IMR-90 (cell line): ENCODE data around the gene ZNF3. TPM values are rescaled to one million over a fixed set of nuclear protein-coding genes. Genes with fewer than 3 reads are reported as not detected.

Source experiments
- ATAC-seq: fragments of 200-7000 bp; cut with Tn5 transposase; 2 replicates; pipeline ENCODE4 v1.9.1; 2020; ENCODE audit warnings: low read depth, mild to moderate bottlenecking, moderate library complexity
- BruUV-seq: library from RNA; stranded (reverse); fragments of 400-500 nt; replicated peaks from 2 replicates; lab custom pipeline; 2021; lab: Mats Ljungman, UMichigan
- CTCF ChIA-PET: fragments of 300-600 bp; formaldehyde crosslinking; extraction: SDS; loops from one replicate; lab custom pipeline; 2021; ENCODE audit warnings: antibody characterized with exemption; lab: Yijun Ruan, JAX
- POLR2A ChIA-PET: fragments of 300-600 bp; sonication (Branson Sonifier 250); formaldehyde crosslinking; loops from one replicate; lab custom pipeline; 2022; ENCODE audit warnings: antibody characterized with exemption; ENCODE audit not compliant: unreplicated experiment; lab: Charles Lee
- DNase-seq: peaks from one replicate; pipeline ENCODE4 v3.0.0; 2013
- H2AFZ ChIP-seq: replicated peaks from 2 replicates; pipeline ENCODE3; 2013; ENCODE audit warnings: low read length, mild to moderate bottlenecking; ENCODE audit not compliant: poor library complexity
- H2AK5ac ChIP-seq: 2 replicates; pipeline ENCODE4 v1.6.1; 2013; ENCODE audit warnings: low read depth, low read length, inconsistent platforms
- H2AK9ac ChIP-seq: replicated peaks from 2 replicates; pipeline ENCODE3; 2013; ENCODE audit warnings: mild to moderate bottlenecking, low read depth, low read length, moderate library complexity; ENCODE audit not compliant: poor library complexity
- H2BK120ac ChIP-seq: 2 replicates; pipeline ENCODE4 v1.6.1; 2013; ENCODE audit warnings: low read depth, low read length, inconsistent platforms
- H2BK15ac ChIP-seq: 3 replicates; pipeline ENCODE4 v1.6.1; 2013; ENCODE audit warnings: low read depth, low read length, inconsistent platforms
- H2BK20ac ChIP-seq: 2 replicates; pipeline ENCODE4 v1.6.1; 2013; ENCODE audit warnings: low read depth, mild to moderate bottlenecking, inconsistent platforms, low read length, moderate library complexity
- H2BK5ac ChIP-seq: 2 replicates; pipeline ENCODE4 v1.6.1; 2013; ENCODE audit warnings: mild to moderate bottlenecking, low read depth, low read length, inconsistent platforms; ENCODE audit not compliant: poor library complexity, severe bottlenecking
- H3K14ac ChIP-seq: replicated peaks from 2 replicates; pipeline ENCODE4 v1.6.1; 2013; ENCODE audit warnings: low read depth, low read length, inconsistent platforms
- H3K18ac ChIP-seq: 2 replicates; pipeline ENCODE4 v1.6.1; 2013; ENCODE audit warnings: low read depth, low read length, control low read depth
- H3K23ac ChIP-seq: 2 replicates; pipeline ENCODE4 v1.6.1; 2013; ENCODE audit warnings: low read depth, low read length, inconsistent platforms
- H3K27ac ChIP-seq: 2 replicates; pipeline ENCODE4 v1.5.1; 2013; ENCODE audit warnings: mild to moderate bottlenecking, control low read depth, low read length; ENCODE audit not compliant: insufficient read depth
- H3K27me3 ChIP-seq: 2 replicates; pipeline ENCODE4 v1.6.1; 2013; ENCODE audit warnings: low read length; ENCODE audit not compliant: control insufficient read depth, insufficient read depth
- H3K36me3 ChIP-seq: 2 replicates; pipeline ENCODE4 v1.6.1; 2013; ENCODE audit warnings: low read length, mixed read lengths; ENCODE audit not compliant: control insufficient read depth, insufficient read depth
- H3K4ac ChIP-seq: 2 replicates; pipeline ENCODE4 v1.6.1; 2013; ENCODE audit warnings: low read depth, low read length, inconsistent platforms
- H3K4me1 ChIP-seq: 2 replicates; pipeline ENCODE4 v1.6.1; 2013; ENCODE audit warnings: low read length, mixed read lengths; ENCODE audit not compliant: control insufficient read depth, insufficient read depth
- H3K4me2 ChIP-seq: 2 replicates; pipeline ENCODE4 v1.6.1; 2013; ENCODE audit warnings: low read depth, mild to moderate bottlenecking, control low read depth, low read length, moderate library complexity
- H3K4me3 ChIP-seq: 2 replicates; pipeline ENCODE4 v1.5.1; 2013; ENCODE audit warnings: low read depth, mild to moderate bottlenecking, control low read depth, low read length, moderate library complexity; ENCODE audit not compliant: insufficient read depth
- H3K56ac ChIP-seq: 2 replicates; pipeline ENCODE4 v1.6.1; 2013; ENCODE audit warnings: low read length, inconsistent platforms; ENCODE audit not compliant: insufficient read depth; ENCODE audit errors: extremely low read depth
- H3K79me1 ChIP-seq, 2 experiments: 2 replicates each; pipeline ENCODE4 v1.6.1; 2013; ENCODE audit warnings: low read length in 2 of 2, inconsistent platforms in 1 of 2, low read depth in 1 of 2
- H3K9ac ChIP-seq: 2 replicates; pipeline ENCODE4 v1.6.1; 2013; ENCODE audit warnings: low read depth, low read length, control low read depth
- H3K9me1 ChIP-seq: 2 replicates; pipeline ENCODE4 v1.6.1; 2013; ENCODE audit warnings: low read length, inconsistent platforms; ENCODE audit not compliant: insufficient read depth
- H3K9me3 ChIP-seq: 2 replicates; pipeline ENCODE4 v1.6.1; 2013; ENCODE audit warnings: low read length; ENCODE audit not compliant: control insufficient read depth, insufficient read depth
- H4K20me1 ChIP-seq: 2 replicates; pipeline ENCODE4 v1.6.1; 2013; ENCODE audit warnings: low read length, inconsistent platforms; ENCODE audit not compliant: insufficient read depth
- H4K5ac ChIP-seq: 2 replicates; pipeline ENCODE4 v1.6.1; 2013; ENCODE audit warnings: mild to moderate bottlenecking, low read depth, low read length, control low read depth
- H4K8ac ChIP-seq, 2 experiments: 2 replicates each; pipeline ENCODE4 v1.6.1; 2013; ENCODE audit warnings: low read depth in 2 of 2, low read length in 2 of 2, control low read depth in 1 of 2, inconsistent platforms in 1 of 2
- H4K91ac ChIP-seq: 2 replicates; pipeline ENCODE4 v1.6.1; 2013; ENCODE audit warnings: low read depth, low read length, inconsistent platforms; ENCODE audit not compliant: insufficient read depth
- BHLHE40 ChIP-seq: fragments of 150-350 bp; IDR thresholded peaks from 2 replicates; pipeline ENCODE4 v1.6.1; 2016; ENCODE audit warnings: mild to moderate bottlenecking, low read depth, low read length
- CEBPB ChIP-seq: IDR thresholded peaks from 2 replicates; pipeline ENCODE4 v1.6.1; 2012; ENCODE audit warnings: low read depth, low read length, improper control_type of control experiment
- CHD1 ChIP-seq: IDR thresholded peaks from 2 replicates; pipeline ENCODE4 v1.6.1; 2012; ENCODE audit warnings: low read depth, low read length, improper control_type of control experiment
- FOS ChIP-seq: fragments of 150-350 bp; IDR thresholded peaks from 2 replicates; pipeline ENCODE4 v1.6.1; 2016; ENCODE audit warnings: low read depth, low read length
- MAFK ChIP-seq: IDR thresholded peaks from 2 replicates; pipeline ENCODE4 v1.6.1; 2012; ENCODE audit warnings: low read depth, low read length, improper control_type of control experiment
- MAZ ChIP-seq: IDR thresholded peaks from 2 replicates; pipeline ENCODE4 v1.6.1; 2012; ENCODE audit warnings: low read depth, mild to moderate bottlenecking, low read length, improper control_type of control experiment, moderate library complexity, borderline replicate concordance
- MXI1 ChIP-seq: IDR thresholded peaks from 2 replicates; pipeline ENCODE4 v1.6.1; 2012; ENCODE audit warnings: low read depth, mild to moderate bottlenecking, low read length, moderate library complexity, borderline replicate concordance
- NFE2L2 ChIP-seq: fragments of 150-350 bp; IDR thresholded peaks from 2 replicates; pipeline ENCODE4 v1.6.1; 2016; ENCODE audit warnings: low read depth, mild to moderate bottlenecking, low read length
- POLR2A ChIP-seq: IDR thresholded peaks from 2 replicates; pipeline ENCODE4 v1.6.1; 2012; ENCODE audit warnings: mild to moderate bottlenecking, low read depth, low read length
- RAD21 ChIP-seq: IDR thresholded peaks from 2 replicates; pipeline ENCODE4 v1.6.1; 2012; ENCODE audit warnings: low read length, improper control_type of control experiment
- RCOR1 ChIP-seq: IDR thresholded peaks from 2 replicates; pipeline ENCODE4 v1.6.1; 2012; ENCODE audit warnings: mild to moderate bottlenecking, low read length, improper control_type of control experiment; ENCODE audit not compliant: insufficient replicate concordance
- RFX5 ChIP-seq: IDR thresholded peaks from 2 replicates; pipeline ENCODE4 v1.8.0; 2012; ENCODE audit warnings: low read depth, mild to moderate bottlenecking, low read length, moderate library complexity
- SMC3 ChIP-seq: fragments of 150-350 bp; IDR thresholded peaks from 2 replicates; pipeline ENCODE4 v1.6.1; 2016; ENCODE audit warnings: low read depth, mild to moderate bottlenecking, antibody characterized with exemption, low read length, moderate library complexity
- USF2 ChIP-seq: fragments of 150-350 bp; IDR thresholded peaks from 2 replicates; pipeline ENCODE4 v1.6.1; 2017; ENCODE audit warnings: mild to moderate bottlenecking, antibody characterized with exemption, low read length, low read depth
- WGBS, 2 experiments: methylation state at CpG; one replicate each; pipeline versions ENCODE4 v1.1.5 to v1.1.7; 2013; ENCODE audit warnings: missing lambda C conversion rate in 2 of 2; ENCODE audit not compliant: insufficient read length in 1 of 2; ENCODE audit errors: extremely low coverage in 2 of 2; 5-methylcytosine and 5-hydroxymethylcytosine counted together
- dilution Hi-C: fragments of 300-500 bp; cut with HindIII; formaldehyde crosslinking; loops from one replicate; pipeline ENCODE4 v1.14.3; 2018; ENCODE audit warnings: low sequenced_read_pairs; ENCODE audit not compliant: unreplicated experiment
- in situ Hi-C: fragments of 300-500 bp; cut with MboI; formaldehyde crosslinking; loops from 3 replicates; pipeline ENCODE4 v1.14.3; 2019; ENCODE audit warnings: low sequenced_read_pairs, inconsistent platforms, mixed read lengths
- intact Hi-C: fragments of 100-400 bp; cut with micrococcal nuclease; formaldehyde crosslinking; loops from 2 replicates; pipeline ENCODE4 v1.10.0; 2022
- polyA plus RNA-seq, 3 experiments: library from polyadenylated mRNA; depleted of rRNA; stranded (reverse); fragments of >200 nt; gene quantifications; 2 replicates each; pipeline ENCODE4 v1.2.3, GENCODE V29; 2012; ENCODE audit warnings: low replicate concordance in 1 of 3
- total RNA-seq: library from RNA; depleted of rRNA; stranded (reverse); fragments of >200 nt; gene quantifications from 2 replicates; pipeline ENCODE4 v1.2.3, GENCODE V29; 2012
- TF ChIP-seq, protein P1 (sequence below): fragments of 150-350 bp; IDR thresholded peaks from 2 replicates; pipeline ENCODE4 v1.6.1; 2016; ENCODE audit warnings: low read depth, mild to moderate bottlenecking, low read length, moderate library complexity, borderline replicate concordance
- TF ChIP-seq, protein P2 (sequence below): conservative IDR thresholded peaks from 2 replicates; pipeline ENCODE4 v1.5.1; 2012; ENCODE audit warnings: mild to moderate bottlenecking, low read depth, low read length, improper control_type of control experiment

ZNF3 gene
- total and polyA plus RNA-seq, 2 of the 4 experiments (the other 2 are of a cell fraction): 24.8 to 30.8 TPM

- no peaks in the 10 kb centered on the region for H3K9me1 ChIP-seq
- H3K18ac ChIP-seq: no peak overlapping the region
- intact Hi-C loops: no loop called here
- H3K4me1 ChIP-seq: no peaks in the 10 kb centered on the region
- POLR2A ChIA-PET: interaction anchor here (0.6 kb wide), 1 partner anchor 21 kb away, joined by 8 read pairs; no protein-coding TSS in a partner anchor
- no peaks in the 10 kb centered on the region for H3K9me3 ChIP-seq
- no peak overlapping the region for H2BK120ac ChIP-seq
- no peak overlapping the region for H4K8ac ChIP-seq
- no peaks in the 10 kb centered on the region; the same call in 1 of the 2 replicates for H4K20me1 ChIP-seq
- no peak overlapping the region for H3K23ac ChIP-seq
- no peaks in the 10 kb centered on the region for H3K27me3 ChIP-seq
- no peak for ATAC-seq
- H2AFZ ChIP-seq: no peak overlapping the region
- no peak overlapping the region for H2BK15ac ChIP-seq
- H3K27ac ChIP-seq: no peak overlapping the region
- no peak overlapping the region for H3K4ac ChIP-seq
- no peak overlapping the region for H4K91ac ChIP-seq
- H4K5ac ChIP-seq: no peak overlapping the region
- no peak overlapping the region for H2AK5ac ChIP-seq
- BruUV-seq: no TSS peak
- no peak overlapping the region for H3K9ac ChIP-seq
- no peak overlapping the region for H2AK9ac ChIP-seq
- no peak overlapping the region for H3K14ac ChIP-seq
- no peak overlapping the region for H2BK20ac ChIP-seq
- DNase-seq: no peak
- TF ChIP-seq CEBPB (no peak), NFE2L2 (no peak), USF2 (no peak), CHD1 (no peak), MAFK (no peak), POLR2A (no peak), RCOR1 (no peak), SMC3 (no peak), MXI1 (no peak), MAZ (no peak), RFX5 (no peak), FOS (no peak), RAD21 (no peak), BHLHE40 (no peak)
- TF ChIP-seq, protein P1, sequence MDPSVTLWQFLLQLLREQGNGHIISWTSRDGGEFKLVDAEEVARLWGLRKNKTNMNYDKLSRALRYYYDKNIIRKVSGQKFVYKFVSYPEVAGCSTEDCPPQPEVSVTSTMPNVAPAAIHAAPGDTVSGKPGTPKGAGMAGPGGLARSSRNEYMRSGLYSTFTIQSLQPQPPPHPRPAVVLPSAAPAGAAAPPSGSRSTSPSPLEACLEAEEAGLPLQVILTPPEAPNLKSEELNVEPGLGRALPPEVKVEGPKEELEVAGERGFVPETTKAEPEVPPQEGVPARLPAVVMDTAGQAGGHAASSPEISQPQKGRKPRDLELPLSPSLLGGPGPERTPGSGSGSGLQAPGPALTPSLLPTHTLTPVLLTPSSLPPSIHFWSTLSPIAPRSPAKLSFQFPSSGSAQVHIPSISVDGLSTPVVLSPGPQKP: no peak
- TF ChIP-seq, protein P2, sequence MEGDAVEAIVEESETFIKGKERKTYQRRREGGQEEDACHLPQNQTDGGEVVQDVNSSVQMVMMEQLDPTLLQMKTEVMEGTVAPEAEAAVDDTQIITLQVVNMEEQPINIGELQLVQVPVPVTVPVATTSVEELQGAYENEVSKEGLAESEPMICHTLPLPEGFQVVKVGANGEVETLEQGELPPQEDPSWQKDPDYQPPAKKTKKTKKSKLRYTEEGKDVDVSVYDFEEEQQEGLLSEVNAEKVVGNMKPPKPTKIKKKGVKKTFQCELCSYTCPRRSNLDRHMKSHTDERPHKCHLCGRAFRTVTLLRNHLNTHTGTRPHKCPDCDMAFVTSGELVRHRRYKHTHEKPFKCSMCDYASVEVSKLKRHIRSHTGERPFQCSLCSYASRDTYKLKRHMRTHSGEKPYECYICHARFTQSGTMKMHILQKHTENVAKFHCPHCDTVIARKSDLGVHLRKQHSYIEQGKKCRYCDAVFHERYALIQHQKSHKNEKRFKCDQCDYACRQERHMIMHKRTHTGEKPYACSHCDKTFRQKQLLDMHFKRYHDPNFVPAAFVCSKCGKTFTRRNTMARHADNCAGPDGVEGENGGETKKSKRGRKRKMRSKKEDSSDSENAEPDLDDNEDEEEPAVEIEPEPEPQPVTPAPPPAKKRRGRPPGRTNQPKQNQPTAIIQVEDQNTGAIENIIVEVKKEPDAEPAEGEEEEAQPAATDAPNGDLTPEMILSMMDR: no peak
- WGBS, 2 experiments: 100% methylated on average over 2 of the region's 7 CpGs; no CpG with 5 or more reads in 1 of the 2 experiments
- H3K56ac ChIP-seq: no peak overlapping the region
- in situ Hi-C loops: no loop called here
- CTCF ChIA-PET: interaction anchor here (0.5 kb wide), 1 partner anchor 20 kb away, joined by 3 read pairs; no protein-coding TSS in a partner anchor
- dilution Hi-C loops: no loop called here
- no peak overlapping the region for H3K4me2 ChIP-seq
- H3K36me3 ChIP-seq: peaks cover 63% of the 10 kb centered on the region
- peaks cover 0 to 17% of the 10 kb centered on the region in 2 experiments; a peak in 1 of 4 replicates for H3K79me1 ChIP-seq
- H3K4me3 ChIP-seq: no peak overlapping the region
- H2BK5ac ChIP-seq: no peak overlapping the region
Measured at GRCh38 chr7:100111156-100111555, 29.6 kb upstream of the ZNF3 start.
